H9 (cell line): Measurements from ENCODE around the gene GIMAP4. TPM values are rescaled to one million over a fixed set of nuclear protein-coding genes. Genes with fewer than 3 reads are reported as not detected.

Source experiments
- DNase-seq: peaks from one replicate; pipeline ENCODE4 v3.0.0-alpha.2; 2017
- H2AFZ ChIP-seq: one replicate; pipeline ENCODE4 v1.6.1; 2013; ENCODE audit warnings: mild to moderate bottlenecking, low read length, control low read depth, moderate library complexity
- H2AK5ac ChIP-seq: 2 replicates; pipeline ENCODE4 v1.6.1; 2013; ENCODE audit warnings: low read length, control low read depth, mixed read lengths; ENCODE audit not compliant: insufficient read length
- H2BK120ac ChIP-seq: one replicate; pipeline ENCODE4 v1.6.1; 2013; ENCODE audit warnings: low read depth, mild to moderate bottlenecking, low read length, control low read depth, inconsistent platforms; ENCODE audit not compliant: poor library complexity, severe bottlenecking
- H2BK12ac ChIP-seq: 2 replicates; pipeline ENCODE4 v1.6.1; 2013; ENCODE audit warnings: low read length, control low read depth, mixed read lengths, low read depth; ENCODE audit not compliant: insufficient read length
- H2BK15ac ChIP-seq: 2 replicates; pipeline ENCODE4 v1.6.1; 2013; ENCODE audit warnings: low read depth, low read length, control low read depth
- H2BK20ac ChIP-seq: one replicate; pipeline ENCODE4 v1.6.1; 2013; ENCODE audit warnings: low read depth, mild to moderate bottlenecking, low read length, control low read depth, inconsistent platforms; ENCODE audit not compliant: poor library complexity, severe bottlenecking
- H2BK5ac ChIP-seq: 2 replicates; pipeline ENCODE4 v1.6.1; 2013; ENCODE audit warnings: low read length, control low read depth, mixed read lengths; ENCODE audit not compliant: insufficient read length
- H3K14ac ChIP-seq: 2 replicates; pipeline ENCODE4 v1.6.1; 2013; ENCODE audit warnings: low read length, control low read depth; ENCODE audit not compliant: insufficient read depth
- H3K18ac ChIP-seq: 2 replicates; pipeline ENCODE4 v1.6.1; 2013; ENCODE audit warnings: low read depth, mild to moderate bottlenecking, mixed read lengths, low read length, control low read depth; ENCODE audit not compliant: insufficient read length
- H3K23ac ChIP-seq: 2 replicates; pipeline ENCODE4 v1.6.1; 2013; ENCODE audit warnings: low read length, control low read depth, mixed read lengths, low read depth; ENCODE audit not compliant: insufficient read length
- H3K23me2 ChIP-seq: 2 replicates; pipeline ENCODE4 v1.6.1; 2013; ENCODE audit warnings: low read depth, mild to moderate bottlenecking, mixed read lengths, low read length, control low read depth; ENCODE audit not compliant: insufficient read length, poor library complexity, severe bottlenecking
- H3K27ac ChIP-seq: 2 replicates; pipeline ENCODE4 v1.5.1; 2013; ENCODE audit warnings: low read length, control low read depth, mixed read lengths, low read depth; ENCODE audit not compliant: insufficient read length
- H3K27me3 ChIP-seq: 2 replicates; pipeline ENCODE4 v1.6.1; 2013; ENCODE audit warnings: low read length, control low read depth, inconsistent platforms; ENCODE audit not compliant: insufficient read depth
- H3K4ac ChIP-seq: 2 replicates; pipeline ENCODE4 v1.6.1; 2013; ENCODE audit warnings: low read depth, mild to moderate bottlenecking, control low read depth, inconsistent platforms, low read length, moderate library complexity
- H3K4me1 ChIP-seq: 2 replicates; pipeline ENCODE4 v1.6.1; 2013; ENCODE audit warnings: low read length, control low read depth, inconsistent platforms; ENCODE audit not compliant: insufficient read depth
- H3K4me2 ChIP-seq: 2 replicates; pipeline ENCODE4 v1.6.1; 2013; ENCODE audit warnings: low read length, control low read depth, mixed read lengths; ENCODE audit not compliant: insufficient read length, insufficient read depth
- H3K56ac ChIP-seq: 2 replicates; pipeline ENCODE4 v1.6.1; 2013; ENCODE audit warnings: low read depth, mild to moderate bottlenecking, mixed read lengths, low read length, control low read depth; ENCODE audit not compliant: insufficient read length
- H3K79me1 ChIP-seq: 2 replicates; pipeline ENCODE4 v1.6.1; 2013; ENCODE audit warnings: low read depth, mild to moderate bottlenecking, moderate library complexity, low read length, control low read depth, inconsistent platforms; ENCODE audit not compliant: insufficient read depth, poor library complexity, severe bottlenecking
- H3K79me2 ChIP-seq: 2 replicates; pipeline ENCODE4 v1.6.1; 2013; ENCODE audit warnings: low read length, control low read depth, inconsistent platforms; ENCODE audit not compliant: insufficient read depth
- H3K9ac ChIP-seq: 2 replicates; pipeline ENCODE4 v1.6.1; 2013; ENCODE audit warnings: low read length, control low read depth, mixed read lengths; ENCODE audit not compliant: insufficient read length; ENCODE audit errors: extremely low read depth
- H3K9me3 ChIP-seq: one replicate; pipeline ENCODE4 v1.6.1; 2013; ENCODE audit warnings: low read depth, low read length, inconsistent platforms; ENCODE audit not compliant: control insufficient read depth
- H3T11ph ChIP-seq: one replicate; pipeline ENCODE4 v1.6.1; 2013; ENCODE audit warnings: mild to moderate bottlenecking, low read length, control low read depth, inconsistent platforms
- H4K20me1 ChIP-seq: one replicate; pipeline ENCODE4 v1.6.1; 2013; ENCODE audit not compliant: control insufficient read depth, insufficient read length, insufficient read depth
- H4K5ac ChIP-seq: 2 replicates; pipeline ENCODE4 v1.6.1; 2013; ENCODE audit warnings: low read depth, mild to moderate bottlenecking, mixed read lengths, low read length, control low read depth; ENCODE audit not compliant: insufficient read length
- H4K8ac ChIP-seq: replicated peaks from 2 replicates; pipeline ENCODE4 v1.6.1; 2013; ENCODE audit warnings: low read length, control low read depth, mixed read lengths, low read depth; ENCODE audit not compliant: insufficient read length
- H4K91ac ChIP-seq: 2 replicates; pipeline ENCODE4 v1.6.1; 2013; ENCODE audit warnings: low read depth, mild to moderate bottlenecking, moderate library complexity, mixed read lengths, low read length, control low read depth; ENCODE audit not compliant: insufficient read length
- H3K27ac Mint-ChIP-seq, 3 experiments: 2 replicates in 2 of 3; 3 replicates in 1 of 3; pipeline ENCODE4 v1.8.0; 2020 to 2021; ENCODE audit warnings: mixed read lengths in 3 of 3, mild to moderate bottlenecking in 1 of 3, moderate library complexity in 1 of 3
- H3K27me3 Mint-ChIP-seq: 2 replicates; pipeline ENCODE4 v1.8.0; 2021; ENCODE audit warnings: low read depth, mild to moderate bottlenecking, moderate library complexity, mixed read lengths
- H3K36me3 Mint-ChIP-seq, 3 experiments: 2 replicates in 2 of 3; 3 replicates in 1 of 3; pipeline ENCODE4 v1.8.0; 2020 to 2021; ENCODE audit warnings: low read depth in 3 of 3, mixed read lengths in 3 of 3; ENCODE audit not compliant: insufficient read depth in 1 of 3
- H3K4me1 Mint-ChIP-seq, 2 experiments: 2 replicates each; pipeline ENCODE4 v1.8.0; 2020; ENCODE audit warnings: mixed read lengths in 2 of 2
- H3K4me3 Mint-ChIP-seq, 2 experiments: 2 replicates in 1 of 2; 3 replicates in 1 of 2; pipeline ENCODE4 v1.8.0; 2020 to 2021; ENCODE audit warnings: mild to moderate bottlenecking in 2 of 2, mixed read lengths in 2 of 2, moderate library complexity in 1 of 2
- H3K9me3 Mint-ChIP-seq, 2 experiments: 2 replicates in 1 of 2; 3 replicates in 1 of 2; pipeline ENCODE4 v1.8.0; 2020; ENCODE audit warnings: mild to moderate bottlenecking in 2 of 2, mixed read lengths in 2 of 2, moderate library complexity in 1 of 2
- WGBS: extraction: QIAGEN DNeasy Blood & Tissue Kit; methylation state at CpG from one replicate; pipeline ENCODE4 v1.1.7; 2013; ENCODE audit warnings: missing lambda C conversion rate, low lambda C conversion rate, mixed read lengths; ENCODE audit not compliant: insufficient read length; ENCODE audit errors: extremely low coverage; 5-methylcytosine and 5-hydroxymethylcytosine counted together
- total RNA-seq: library from RNA; stranded (reverse); gene quantifications from 2 replicates; pipeline ENCODE4 v1.2.1, GENCODE V29; 2021
- TF ChIP-seq, protein P1 (sequence below): fragments of 200-600 bp; sonication (generic); conservative IDR thresholded peaks from 3 replicates; pipeline ENCODE4 v1.8.0; 2021; ENCODE audit warnings: antibody characterized with exemption, mild to moderate bottlenecking

The GIMAP4 gene
- total RNA-seq, 1 experiment from 2014 or later, result not detected

- H3K27me3 Mint-ChIP-seq, result peaks cover 30% of the 10 kb centered on the region
- peaks cover 4% of the 10 kb centered on the region; the same call in 1 of the 2 replicates for H3K4me1 ChIP-seq
- H2AFZ ChIP-seq, result no peak overlapping the region
These were observed 3.6 kb downstream of the GIMAP4 start for GRCh38 chr7:150570556-150571465.

More at GRCh38 chr7:150570556-150571465, 3.6 kb downstream of the GIMAP4 start:
- Histone ChIP-seq H2BK15ac (no peak overlapping the region), H2BK12ac (no peak overlapping the region), H3K9me3 (no peaks in the 10 kb centered on the region), H3K79me1 (no peaks in the 10 kb centered on the region), H3K4ac (no peak overlapping the region), H2BK120ac (no peak overlapping the region), H3K14ac (no peak overlapping the region), H4K5ac (no peak overlapping the region), H3K27ac (no peak overlapping the region), H3K79me2 (no peaks in the 10 kb centered on the region), H3K23me2 (no peaks in the 10 kb centered on the region), H2BK5ac (no peak overlapping the region), H3K4me2 (no peak overlapping the region), H4K91ac (no peak overlapping the region), H3K56ac (no peak overlapping the region), H4K8ac (no peak overlapping the region), H3K18ac (no peak overlapping the region), H3K27me3 (no peaks in the 10 kb centered on the region), H3K23ac (no peak overlapping the region), H2AK5ac (no peak overlapping the region), H4K20me1 (no peaks in the 10 kb centered on the region), H2BK20ac (no peak overlapping the region), H3T11ph (no peak overlapping the region), H3K9ac (no peak overlapping the region)
- peaks cover 19 to 20% of the 10 kb centered on the region in 2 experiments for H3K4me1 Mint-ChIP-seq
- no peak overlapping the region for H3K4me3 Mint-ChIP-seq
- peaks cover 4 to 5% of the 10 kb centered on the region in 2 experiments; a peak in 4 of 5 replicates for H3K9me3 Mint-ChIP-seq
- H3K27ac Mint-ChIP-seq, result no peak overlapping the region
- WGBS, result no CpG with 5 or more reads among the region's 5 CpGs
- TF ChIP-seq, protein P1, sequence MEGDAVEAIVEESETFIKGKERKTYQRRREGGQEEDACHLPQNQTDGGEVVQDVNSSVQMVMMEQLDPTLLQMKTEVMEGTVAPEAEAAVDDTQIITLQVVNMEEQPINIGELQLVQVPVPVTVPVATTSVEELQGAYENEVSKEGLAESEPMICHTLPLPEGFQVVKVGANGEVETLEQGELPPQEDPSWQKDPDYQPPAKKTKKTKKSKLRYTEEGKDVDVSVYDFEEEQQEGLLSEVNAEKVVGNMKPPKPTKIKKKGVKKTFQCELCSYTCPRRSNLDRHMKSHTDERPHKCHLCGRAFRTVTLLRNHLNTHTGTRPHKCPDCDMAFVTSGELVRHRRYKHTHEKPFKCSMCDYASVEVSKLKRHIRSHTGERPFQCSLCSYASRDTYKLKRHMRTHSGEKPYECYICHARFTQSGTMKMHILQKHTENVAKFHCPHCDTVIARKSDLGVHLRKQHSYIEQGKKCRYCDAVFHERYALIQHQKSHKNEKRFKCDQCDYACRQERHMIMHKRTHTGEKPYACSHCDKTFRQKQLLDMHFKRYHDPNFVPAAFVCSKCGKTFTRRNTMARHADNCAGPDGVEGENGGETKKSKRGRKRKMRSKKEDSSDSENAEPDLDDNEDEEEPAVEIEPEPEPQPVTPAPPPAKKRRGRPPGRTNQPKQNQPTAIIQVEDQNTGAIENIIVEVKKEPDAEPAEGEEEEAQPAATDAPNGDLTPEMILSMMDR, result no peak
- H3K36me3 Mint-ChIP-seq, result no peaks in the 10 kb centered on the region; a peak in 1 of 7 replicates
- no peak for DNase-seq
